ENCODE measurements around the gene ADAMTS9. TPM values are rescaled to one million over a fixed set of nuclear protein-coding genes. Genes with fewer than 3 reads are reported as not detected.

The ADAMTS9 gene
- total and polyA plus RNA-seq, 8 donors = 36.3 to 78.0 (median 56.7) TPM

DNA sequence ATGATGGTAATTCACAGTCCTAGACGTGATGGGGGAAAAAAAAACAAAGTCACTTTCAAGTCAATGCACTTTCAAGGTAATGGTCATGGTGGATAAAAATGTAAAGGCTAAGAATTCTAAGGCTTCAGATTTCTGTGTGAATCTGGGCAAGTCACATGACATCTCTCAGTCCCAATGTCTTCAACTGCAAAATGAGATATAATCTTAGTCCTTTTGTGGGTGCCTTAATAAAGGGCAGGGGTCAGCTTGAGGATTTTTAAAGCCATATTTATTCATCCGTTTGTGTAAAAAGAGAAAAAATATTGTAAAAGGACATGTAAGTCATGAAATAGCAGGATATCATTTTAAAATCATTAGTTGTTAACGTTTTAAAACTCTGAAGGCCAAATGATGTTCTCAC is 83.5 kb downstream of the ADAMTS9 start:
- TF ChIP-seq, protein P1, sequence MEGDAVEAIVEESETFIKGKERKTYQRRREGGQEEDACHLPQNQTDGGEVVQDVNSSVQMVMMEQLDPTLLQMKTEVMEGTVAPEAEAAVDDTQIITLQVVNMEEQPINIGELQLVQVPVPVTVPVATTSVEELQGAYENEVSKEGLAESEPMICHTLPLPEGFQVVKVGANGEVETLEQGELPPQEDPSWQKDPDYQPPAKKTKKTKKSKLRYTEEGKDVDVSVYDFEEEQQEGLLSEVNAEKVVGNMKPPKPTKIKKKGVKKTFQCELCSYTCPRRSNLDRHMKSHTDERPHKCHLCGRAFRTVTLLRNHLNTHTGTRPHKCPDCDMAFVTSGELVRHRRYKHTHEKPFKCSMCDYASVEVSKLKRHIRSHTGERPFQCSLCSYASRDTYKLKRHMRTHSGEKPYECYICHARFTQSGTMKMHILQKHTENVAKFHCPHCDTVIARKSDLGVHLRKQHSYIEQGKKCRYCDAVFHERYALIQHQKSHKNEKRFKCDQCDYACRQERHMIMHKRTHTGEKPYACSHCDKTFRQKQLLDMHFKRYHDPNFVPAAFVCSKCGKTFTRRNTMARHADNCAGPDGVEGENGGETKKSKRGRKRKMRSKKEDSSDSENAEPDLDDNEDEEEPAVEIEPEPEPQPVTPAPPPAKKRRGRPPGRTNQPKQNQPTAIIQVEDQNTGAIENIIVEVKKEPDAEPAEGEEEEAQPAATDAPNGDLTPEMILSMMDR (IDR thresholded peaks at IDR 0.05) = no peak
- no peak for ATAC-seq

DNA sequence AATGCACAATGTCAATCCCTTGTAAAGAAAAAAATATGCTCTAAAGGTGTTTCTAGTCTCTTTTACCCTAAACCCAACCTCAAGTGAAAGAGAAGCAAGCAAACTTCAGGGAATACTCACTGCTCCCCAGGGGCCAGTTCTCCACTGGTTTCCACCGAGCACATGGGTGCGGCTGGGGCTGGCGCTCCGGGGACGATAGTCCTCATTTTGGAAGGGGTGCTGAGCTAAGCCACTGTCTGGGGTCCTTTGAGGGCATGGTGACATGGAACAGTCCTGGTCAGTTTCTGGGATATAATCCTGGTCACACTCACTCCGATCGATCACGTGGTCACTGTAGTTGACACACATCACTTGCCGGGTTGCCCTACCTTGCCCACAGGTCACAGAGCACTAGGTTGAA is 86.0 kb downstream of the ADAMTS9 start:
- intact Hi-C loops (cut with DNase I) = no loop called here
- TF ChIP-seq, protein P1 (IDR thresholded peaks at IDR 0.05) = no peak
- Histone ChIP-seq H3K36me3 (peaks cover 0 to 63% of the 10 kb centered on the region in 2 donors), H3K27ac (no peak overlapping the region), H3K27me3 (no peaks in the 10 kb centered on the region), H3K4me3 (no peak overlapping the region), H3K9me3 (no peaks in the 10 kb centered on the region), H3K4me1 (no peaks in the 10 kb centered on the region)
- no peak for ATAC-seq
- DNase-seq = peak in 1 of 4 donors; percentile 52

More for the DNA sequence above, 83.5 kb downstream of the ADAMTS9 start:
- Histone ChIP-seq H3K4me1 (no peaks in the 10 kb centered on the region), H3K27ac (no peak overlapping the region), H3K27me3 (no peaks in the 10 kb centered on the region), H3K36me3 (peaks cover 0 to 59% of the 10 kb centered on the region in 2 donors), H3K9me3 (no peaks in the 10 kb centered on the region), H3K4me3 (no peak overlapping the region)
- no peak for DNase-seq
- intact Hi-C loops (cut with DNase I) = no loop called here

GRCh38 chr3:64600246-64600950 is 87.4 kb downstream of the ADAMTS9 start:
- H3K4me3 ChIP-seq = no peak overlapping the region
- TF ChIP-seq, protein P1 (IDR thresholded peaks at IDR 0.05) = no peak
- H3K27ac ChIP-seq = no peak overlapping the region
- no peaks in the 10 kb centered on the region for H3K9me3 ChIP-seq
- intact Hi-C loops (cut with DNase I) = no loop called here
- no peak for DNase-seq
- no peak for ATAC-seq
- H3K36me3 ChIP-seq = peaks cover 0 to 58% of the 10 kb centered on the region in 2 donors
- H3K4me1 ChIP-seq = no peaks in the 10 kb centered on the region
- no peaks in the 10 kb centered on the region for H3K27me3 ChIP-seq

DNA sequence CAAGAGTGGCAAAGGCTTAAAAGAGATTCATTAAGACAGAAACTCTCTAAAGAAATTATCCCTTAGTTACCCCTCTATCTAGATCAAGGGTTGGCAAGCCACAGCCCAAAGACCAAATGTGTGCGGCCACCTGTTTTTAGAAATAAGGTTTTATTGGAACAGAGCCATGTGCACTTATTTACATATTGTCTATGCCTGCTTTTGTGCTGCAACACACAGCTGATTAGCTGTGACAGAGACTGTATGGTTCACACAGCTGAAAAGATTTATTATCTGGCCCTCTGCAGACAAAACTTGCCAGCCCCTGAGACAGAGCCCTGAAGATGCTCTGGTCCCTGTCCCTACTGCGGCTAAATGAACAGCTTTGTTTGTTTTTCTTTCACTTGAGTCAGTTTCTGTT is 88.1 kb downstream of the ADAMTS9 start:
- intact Hi-C loops (cut with DNase I) = no loop called here
- no peaks in the 10 kb centered on the region for H3K4me1 ChIP-seq
- H3K9me3 ChIP-seq = no peaks in the 10 kb centered on the region
- no peak for ATAC-seq
- no peak overlapping the region for H3K4me3 ChIP-seq
- peaks cover 0 to 54% of the 10 kb centered on the region in 2 donors for H3K36me3 ChIP-seq
- no peak overlapping the region for H3K27ac ChIP-seq
- TF ChIP-seq, protein P1 (IDR thresholded peaks at IDR 0.05) = no peak
- no peak for DNase-seq
- no peaks in the 10 kb centered on the region for H3K27me3 ChIP-seq

DNA sequence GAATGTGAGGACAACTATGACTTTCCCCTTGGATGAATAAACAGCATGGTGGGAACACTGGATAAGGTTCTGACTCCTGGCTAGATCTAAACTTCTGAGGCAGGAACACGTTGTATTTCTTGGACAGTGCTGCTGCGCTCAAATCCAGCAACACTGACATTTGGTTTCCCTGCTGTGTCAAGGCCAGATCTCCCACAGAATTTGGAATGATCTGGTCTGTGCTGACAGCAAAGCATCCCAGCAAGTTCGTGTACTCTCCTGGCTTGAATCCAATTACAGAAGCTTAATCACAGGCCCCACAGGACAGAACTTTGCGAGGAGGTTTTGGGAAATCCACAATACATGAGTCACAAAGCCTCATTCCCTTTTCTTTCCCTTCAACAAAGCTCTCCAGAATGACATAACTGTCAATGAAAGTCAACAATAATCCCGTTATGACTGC is 92.5 kb downstream of the ADAMTS9 start:
- no peaks in the 10 kb centered on the region for H3K27me3 ChIP-seq
- H3K9me3 ChIP-seq = no peaks in the 10 kb centered on the region
- peaks cover 0 to 28% of the 10 kb centered on the region in 2 donors for H3K36me3 ChIP-seq
- TF ChIP-seq, protein P1 (IDR thresholded peaks at IDR 0.05) = no peak
- no peak overlapping the region for H3K4me3 ChIP-seq
- H3K4me1 ChIP-seq = no peaks in the 10 kb centered on the region
- intact Hi-C loops (cut with DNase I) = no loop called here
- DNase-seq (peak in 2 of 4 donors; percentile 38 to 58), ATAC-seq (peak; percentile 74)
- no peak overlapping the region for H3K27ac ChIP-seq

Measured in left lung (tissue), 10 donors.